Karpas-422 (cell line): ENCODE measurements around the gene MEIS1. TPM values are rescaled to one million over a fixed set of nuclear protein-coding genes. Genes with fewer than 3 reads are reported as not detected.

Experiments used
- DNase-seq: peaks from one replicate; pipeline ENCODE4 v3.0.0-alpha.2; 2015
- H2AFZ ChIP-seq: fragments of 200-600 bp; sonication (generic); 2 replicates; pipeline ENCODE4 v1.6.1; 2014; ENCODE audit warnings: antibody characterized with exemption, low read length, mixed read lengths
- H3K27ac ChIP-seq: fragments of 200-600 bp; sonication (generic); 2 replicates; pipeline ENCODE4 v1.5.1; 2014; ENCODE audit warnings: mild to moderate bottlenecking, low read length, moderate library complexity
- H3K27me3 ChIP-seq: fragments of 200-600 bp; sonication (generic); 2 replicates; pipeline ENCODE4 v1.6.1; 2014; ENCODE audit warnings: low read length, mixed read lengths
- H3K36me3 ChIP-seq: fragments of 200-600 bp; sonication (generic); 2 replicates; pipeline ENCODE4 v1.6.1; 2014; ENCODE audit warnings: low read length, mixed read lengths; ENCODE audit not compliant: insufficient read depth
- H3K4me1 ChIP-seq: fragments of 200-600 bp; sonication (generic); 2 replicates; pipeline ENCODE4 v1.6.1; 2014; ENCODE audit warnings: mild to moderate bottlenecking, low read length, mixed read lengths
- H3K4me2 ChIP-seq: fragments of 200-600 bp; sonication (generic); 2 replicates; pipeline ENCODE4 v1.6.1; 2014; ENCODE audit warnings: low read length, low read depth, mild to moderate bottlenecking; ENCODE audit not compliant: poor library complexity, severe bottlenecking
- H3K4me3 ChIP-seq: fragments of 200-600 bp; sonication (generic); 2 replicates; pipeline ENCODE4 v1.5.1; 2014; ENCODE audit warnings: mild to moderate bottlenecking, antibody characterized with exemption, low read length, mixed read lengths
- H3K79me2 ChIP-seq: fragments of 200-600 bp; sonication (generic); 2 replicates; pipeline ENCODE4 v1.6.1; 2014; ENCODE audit warnings: mild to moderate bottlenecking, low read length, mixed read lengths
- H3K9ac ChIP-seq: fragments of 200-600 bp; sonication (generic); 2 replicates; pipeline ENCODE4 v1.6.0; 2014; ENCODE audit warnings: low read length
- H3K9me2 ChIP-seq: fragments of 200-600 bp; sonication (generic), shearing (Covaris generic); replicated peaks from 2 replicates; pipeline ENCODE4 v1.6.0; 2014; ENCODE audit warnings: mild to moderate bottlenecking, low read length, moderate library complexity; ENCODE audit not compliant: insufficient read depth
- H3K9me3 ChIP-seq: fragments of 300-700, 200-600 bp; sonication (generic); 2 replicates; pipeline ENCODE4 v1.6.1; 2014; ENCODE audit warnings: low read length, mixed read lengths
- H4K20me1 ChIP-seq: fragments of 200-600 bp; sonication (generic); 2 replicates; pipeline ENCODE4 v1.6.1; 2014; ENCODE audit warnings: mild to moderate bottlenecking, antibody characterized with exemption, low read length, low read depth; ENCODE audit not compliant: insufficient read depth
- total RNA-seq: library from RNA; depleted of rRNA; stranded (reverse); fragments of >200 nt; shearing (Covaris generic); gene quantifications from 2 replicates; pipeline ENCODE4 v1.2.3, GENCODE V29; 2014; ENCODE audit warnings: low replicate concordance

MEIS1 gene
- total RNA-seq, 1 experiment from 2014 or later: 32.5 TPM

GRCh38 chr2:66543257-66543767, 108.4 kb downstream of the MEIS1 start:
- H3K9me3 ChIP-seq: no peaks in the 10 kb centered on the region
- no peaks in the 10 kb centered on the region for H3K36me3 ChIP-seq
- H3K27ac ChIP-seq: no peak overlapping the region
- no peaks in the 10 kb centered on the region for H4K20me1 ChIP-seq
- H3K4me3 ChIP-seq: peak overlapping the region; percentile 23; the same call in 1 of the 2 replicates
- peak overlapping the region; percentile 21; the same call in 1 of the 2 replicates for H3K9ac ChIP-seq
- peaks cover 52% of the 10 kb centered on the region for H3K4me1 ChIP-seq
- H3K9me2 ChIP-seq: no peaks in the 10 kb centered on the region
- DNase-seq: no peak
- 0 out of 2 replicates have a peak overlapping the region, but pooled peaks have one; percentile 33 for H2AFZ ChIP-seq
- peak overlapping the region; percentile 54 for H3K4me2 ChIP-seq
- no peaks in the 10 kb centered on the region for H3K79me2 ChIP-seq
- H3K27me3 ChIP-seq: no peaks in the 10 kb centered on the region

GRCh38 chr2:66544258-66544657, 109.3 kb downstream of the MEIS1 start:
- Histone ChIP-seq H3K9ac (no peak overlapping the region), H2AFZ (no peak overlapping the region), H3K9me3 (no peaks in the 10 kb centered on the region), H3K36me3 (no peaks in the 10 kb centered on the region), H3K4me3 (no peak overlapping the region), H3K9me2 (no peaks in the 10 kb centered on the region), H3K4me1 (peaks cover 51% of the 10 kb centered on the region), H3K27me3 (no peaks in the 10 kb centered on the region), H3K79me2 (no peaks in the 10 kb centered on the region), H3K4me2 (no peak overlapping the region), H3K27ac (no peak overlapping the region), H4K20me1 (no peaks in the 10 kb centered on the region)
- no peak for DNase-seq

- no peaks in the 10 kb centered on the region for H3K9me2 ChIP-seq
- DNase-seq: no peak
- H3K4me2 ChIP-seq: no peak overlapping the region
- H3K9ac ChIP-seq: no peak overlapping the region
- H3K4me1 ChIP-seq: peaks cover 46% of the 10 kb centered on the region
- no peaks in the 10 kb centered on the region for H4K20me1 ChIP-seq
- no peak overlapping the region for H3K27ac ChIP-seq
- no peaks in the 10 kb centered on the region for H3K36me3 ChIP-seq
- H3K4me3 ChIP-seq: no peak overlapping the region
- no peak overlapping the region for H2AFZ ChIP-seq
- H3K27me3 ChIP-seq: no peaks in the 10 kb centered on the region
- no peaks in the 10 kb centered on the region for H3K79me2 ChIP-seq
- no peaks in the 10 kb centered on the region for H3K9me3 ChIP-seq
These were observed 110.3 kb downstream of the MEIS1 start for GRCh38 chr2:66545258-66545657.

- no peak for DNase-seq
- Histone ChIP-seq H3K4me2 (no peak overlapping the region), H4K20me1 (no peaks in the 10 kb centered on the region), H3K4me3 (no peak overlapping the region), H3K9me2 (no peaks in the 10 kb centered on the region), H3K27ac (no peak overlapping the region), H3K9ac (no peak overlapping the region), H3K9me3 (no peaks in the 10 kb centered on the region), H2AFZ (no peak overlapping the region), H3K27me3 (no peaks in the 10 kb centered on the region), H3K4me1 (peaks cover 42% of the 10 kb centered on the region), H3K36me3 (no peaks in the 10 kb centered on the region), H3K79me2 (no peaks in the 10 kb centered on the region)
These were observed 112.2 kb downstream of the MEIS1 start for GRCh38 chr2:66547118-66547517.

GRCh38 chr2:66547887-66548286, 113.0 kb downstream of the MEIS1 start:
- Histone ChIP-seq H3K9me2 (no peaks in the 10 kb centered on the region), H3K4me3 (no peak overlapping the region), H3K9me3 (no peaks in the 10 kb centered on the region), H3K27me3 (no peaks in the 10 kb centered on the region), H3K79me2 (no peaks in the 10 kb centered on the region), H3K9ac (no peak overlapping the region), H3K36me3 (no peaks in the 10 kb centered on the region), H4K20me1 (no peaks in the 10 kb centered on the region), H3K4me2 (no peak overlapping the region), H2AFZ (no peak overlapping the region), H3K27ac (no peak overlapping the region), H3K4me1 (peaks cover 37% of the 10 kb centered on the region)
- DNase-seq: no peak

- Histone ChIP-seq H3K4me2 (no peak overlapping the region), H3K9ac (no peak overlapping the region), H2AFZ (no peak overlapping the region), H3K27me3 (no peaks in the 10 kb centered on the region), H3K9me2 (no peaks in the 10 kb centered on the region), H3K4me1 (peaks cover 37% of the 10 kb centered on the region), H3K4me3 (no peak overlapping the region), H3K9me3 (no peaks in the 10 kb centered on the region), H3K79me2 (no peaks in the 10 kb centered on the region), H4K20me1 (no peaks in the 10 kb centered on the region), H3K27ac (no peak overlapping the region), H3K36me3 (no peaks in the 10 kb centered on the region)
- no peak for DNase-seq
These were observed 113.5 kb downstream of the MEIS1 start for GRCh38 chr2:66548422-66548821.

GRCh38 chr2:66550826-66551225, 115.9 kb downstream of the MEIS1 start:
- no peaks in the 10 kb centered on the region for H4K20me1 ChIP-seq
- no peaks in the 10 kb centered on the region for H3K36me3 ChIP-seq
- H3K9ac ChIP-seq: no peak overlapping the region
- no peak overlapping the region for H3K4me2 ChIP-seq
- H3K27ac ChIP-seq: no peak overlapping the region
- no peaks in the 10 kb centered on the region for H3K79me2 ChIP-seq
- H2AFZ ChIP-seq: no peak overlapping the region
- H3K4me1 ChIP-seq: peaks cover 40% of the 10 kb centered on the region
- H3K27me3 ChIP-seq: no peaks in the 10 kb centered on the region
- no peaks in the 10 kb centered on the region for H3K9me3 ChIP-seq
- no peak for DNase-seq
- no peaks in the 10 kb centered on the region for H3K9me2 ChIP-seq
- H3K4me3 ChIP-seq: no peak overlapping the region

GRCh38 chr2:66553370-66553769, 118.4 kb downstream of the MEIS1 start:
- Histone ChIP-seq H3K27me3 (no peaks in the 10 kb centered on the region), H3K9ac (no peak overlapping the region), H3K79me2 (no peaks in the 10 kb centered on the region), H3K4me1 (peaks cover 45% of the 10 kb centered on the region), H3K9me2 (no peaks in the 10 kb centered on the region), H3K9me3 (no peaks in the 10 kb centered on the region), H3K4me3 (no peak overlapping the region), H3K27ac (no peak overlapping the region), H3K36me3 (no peaks in the 10 kb centered on the region), H4K20me1 (no peaks in the 10 kb centered on the region), H3K4me2 (peak overlapping the region; percentile 43), H2AFZ (peak overlapping the region; percentile 22; the same call in 1 of the 2 replicates)
- no peak for DNase-seq
